CD4-positive, alpha-beta T cell treated with Interleukin-4 for 1 hour (primary cell): Measurements from ENCODE around the gene PRAMEF20.

Experiments used
- DNase-seq, 2 donors: peaks; one replicate each; pipeline ENCODE4 v3.0.0-alpha.2; 2020 to 2022

PRAMEF20 gene

DNA sequence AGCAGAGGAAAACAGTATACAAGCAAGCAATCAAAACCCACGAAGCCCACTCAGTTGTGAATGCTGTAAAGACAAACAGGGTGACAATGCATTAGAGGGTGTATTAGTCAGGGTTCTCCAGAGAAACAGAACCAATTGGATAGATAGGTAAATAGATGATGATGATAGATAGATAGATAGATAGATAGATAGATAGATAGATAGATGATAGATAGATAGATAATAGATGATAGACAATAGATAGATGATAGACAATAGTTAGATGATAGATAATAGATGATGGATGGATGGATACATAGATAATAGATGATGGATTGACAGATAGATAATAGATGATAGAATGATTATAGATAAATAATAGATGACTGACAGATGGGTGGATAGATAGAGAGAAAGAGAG, 55.3 kb downstream of the PRAMEF20 start:
- no peak for DNase-seq

DNA sequence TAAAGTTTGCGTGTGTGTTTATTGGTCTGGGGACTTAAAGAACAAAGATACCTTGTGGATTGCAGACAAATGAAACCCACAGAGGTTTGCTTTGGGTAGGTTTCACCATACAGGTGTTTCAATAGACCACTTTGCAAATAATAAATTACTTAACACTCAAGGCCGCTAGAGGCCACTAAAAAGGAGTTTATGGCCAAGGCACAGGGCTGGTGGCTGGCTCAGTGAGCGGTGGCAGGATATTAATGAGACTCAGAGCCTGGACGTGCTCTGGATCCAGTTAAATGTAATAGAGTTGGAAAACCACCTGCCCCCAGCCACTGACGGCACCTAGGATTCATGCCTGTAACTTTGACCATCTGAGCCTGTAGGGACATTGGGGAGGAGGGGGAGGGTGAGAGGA, 59.1 kb downstream of the PRAMEF20 start:
- DNase-seq: no peak
